ENCODE data around the gene IL36G. TPM values are rescaled to one million over a fixed set of nuclear protein-coding genes. Genes with fewer than 3 reads are reported as not detected.

Gene IL36G
- total and polyA plus RNA-seq, 11 donors, result not detected

GRCh38 chr2:112995346-112995920 is 17.6 kb downstream of the IL36G start:
- no peaks in the 10 kb centered on the region for H3K4me1 ChIP-seq
- intact Hi-C loops (cut with DNase I), result no loop called here
- no peak overlapping the region for H3K27ac ChIP-seq
- H3K27me3 ChIP-seq, result no peaks in the 10 kb centered on the region
- no peak overlapping the region for H3K4me3 ChIP-seq
- no peaks in the 10 kb centered on the region for H3K36me3 ChIP-seq
- ATAC-seq, result no peak
- TF ChIP-seq, protein P1, sequence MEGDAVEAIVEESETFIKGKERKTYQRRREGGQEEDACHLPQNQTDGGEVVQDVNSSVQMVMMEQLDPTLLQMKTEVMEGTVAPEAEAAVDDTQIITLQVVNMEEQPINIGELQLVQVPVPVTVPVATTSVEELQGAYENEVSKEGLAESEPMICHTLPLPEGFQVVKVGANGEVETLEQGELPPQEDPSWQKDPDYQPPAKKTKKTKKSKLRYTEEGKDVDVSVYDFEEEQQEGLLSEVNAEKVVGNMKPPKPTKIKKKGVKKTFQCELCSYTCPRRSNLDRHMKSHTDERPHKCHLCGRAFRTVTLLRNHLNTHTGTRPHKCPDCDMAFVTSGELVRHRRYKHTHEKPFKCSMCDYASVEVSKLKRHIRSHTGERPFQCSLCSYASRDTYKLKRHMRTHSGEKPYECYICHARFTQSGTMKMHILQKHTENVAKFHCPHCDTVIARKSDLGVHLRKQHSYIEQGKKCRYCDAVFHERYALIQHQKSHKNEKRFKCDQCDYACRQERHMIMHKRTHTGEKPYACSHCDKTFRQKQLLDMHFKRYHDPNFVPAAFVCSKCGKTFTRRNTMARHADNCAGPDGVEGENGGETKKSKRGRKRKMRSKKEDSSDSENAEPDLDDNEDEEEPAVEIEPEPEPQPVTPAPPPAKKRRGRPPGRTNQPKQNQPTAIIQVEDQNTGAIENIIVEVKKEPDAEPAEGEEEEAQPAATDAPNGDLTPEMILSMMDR (IDR thresholded peaks at IDR 0.05), result no peak
- no peak for TF ChIP-seq POLR2A (IDR thresholded peaks at IDR 0.05)
- 87 to 91% (median 89%) methylated on average over 14 of the region's 14 CpGs for WGBS, 4 donors
- DNase-seq, result no peak
- peaks cover 0 to 37% (median 21%) of the 10 kb centered on the region in 12 donors for H3K9me3 ChIP-seq

DNA sequence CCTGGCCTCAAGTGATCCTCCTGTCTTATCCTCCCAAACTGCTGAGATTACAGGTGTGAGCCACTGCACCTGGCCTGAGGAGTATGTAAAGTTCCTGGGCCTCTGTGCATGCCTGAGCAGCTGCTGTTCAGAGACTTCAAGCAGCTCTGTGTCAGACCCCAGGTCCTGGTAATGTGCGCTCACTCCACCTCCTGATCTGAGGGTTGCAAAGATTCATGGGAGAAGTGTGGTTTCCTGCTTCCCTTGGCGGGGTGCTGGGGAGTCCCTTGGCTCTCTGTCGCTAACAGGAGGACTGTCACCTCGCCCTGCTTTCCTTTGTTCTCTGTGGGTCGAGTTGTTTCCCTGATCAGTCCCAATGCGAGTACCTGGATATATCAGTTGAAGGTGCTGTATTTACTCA is 18.8 kb downstream of the IL36G start:
- intact Hi-C loops (cut with DNase I), result no loop called here
- H3K4me3 ChIP-seq, result no peak overlapping the region
- no peaks in the 10 kb centered on the region for H3K4me1 ChIP-seq
- no peak for ATAC-seq
- no peaks in the 10 kb centered on the region for H3K27me3 ChIP-seq
- no peak for DNase-seq
- H3K27ac ChIP-seq, result no peak overlapping the region
- WGBS, 4 donors, result 62 to 65% (median 62%) methylated on average over 6 of the region's 6 CpGs
- H3K36me3 ChIP-seq, result no peaks in the 10 kb centered on the region
- peaks cover 0 to 43% (median 23%) of the 10 kb centered on the region in 12 donors for H3K9me3 ChIP-seq
- TF ChIP-seq, protein P1 (IDR thresholded peaks at IDR 0.05), result no peak
- TF ChIP-seq POLR2A (IDR thresholded peaks at IDR 0.05), result no peak

DNA sequence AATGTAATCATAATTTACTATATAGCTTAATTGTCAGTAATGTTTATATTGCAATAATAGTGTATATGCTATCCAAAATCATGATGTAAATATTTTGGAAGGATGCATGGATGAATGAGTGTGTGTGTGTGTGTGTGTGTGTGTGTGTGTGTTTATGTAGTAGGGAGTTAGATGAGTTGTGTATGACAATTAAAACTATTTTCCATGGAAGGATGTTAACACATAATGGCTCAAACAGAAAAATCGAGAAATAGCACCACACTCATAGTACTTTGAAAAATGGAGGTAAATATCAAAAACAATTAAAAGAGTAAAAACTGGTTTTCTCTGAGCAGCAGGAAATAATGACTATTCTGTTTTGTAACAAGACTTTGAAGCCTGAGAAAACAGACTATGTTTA is 19.3 kb downstream of the IL36G start:
- 75 to 85% (median 78%) methylated on average over 1 of the region's 1 CpG for WGBS, 4 donors
- H3K4me3 ChIP-seq, result no peak overlapping the region
- no peak overlapping the region for H3K27ac ChIP-seq
- H3K27me3 ChIP-seq, result no peaks in the 10 kb centered on the region
- DNase-seq (no peak), ATAC-seq (no peak)
- TF ChIP-seq, protein P1 (IDR thresholded peaks at IDR 0.05), result no peak
- TF ChIP-seq POLR2A (IDR thresholded peaks at IDR 0.05), result no peak
- no peaks in the 10 kb centered on the region for H3K36me3 ChIP-seq
- intact Hi-C loops (cut with DNase I), result no loop called here
- H3K4me1 ChIP-seq, result no peaks in the 10 kb centered on the region
- H3K9me3 ChIP-seq, result peaks cover 0 to 40% (median 21%) of the 10 kb centered on the region in 12 donors

DNA sequence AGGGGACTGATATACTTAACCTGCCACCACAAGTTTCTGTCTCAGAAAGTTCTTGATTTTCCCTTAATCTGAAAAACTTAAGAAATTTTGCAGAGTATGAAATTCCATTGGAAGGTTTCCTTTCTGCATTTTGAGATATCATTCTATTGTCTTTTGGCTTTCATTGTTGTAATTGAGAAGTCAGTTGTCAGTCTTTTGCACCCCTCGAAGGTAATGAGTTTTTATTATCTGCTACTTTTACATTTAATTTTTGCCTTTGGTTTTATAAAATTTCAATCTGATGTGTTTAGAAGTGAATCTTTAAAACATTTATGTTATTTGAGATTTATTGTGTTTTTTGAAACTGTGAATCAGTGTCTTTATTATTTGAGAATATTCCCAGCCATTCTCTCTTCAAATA is 22.6 kb downstream of the IL36G start:
- no peaks in the 10 kb centered on the region for H3K4me1 ChIP-seq
- TF ChIP-seq POLR2A (IDR thresholded peaks at IDR 0.05), result no peak
- TF ChIP-seq, protein P1 (IDR thresholded peaks at IDR 0.05), result no peak
- ATAC-seq (no peak), DNase-seq (no peak)
- intact Hi-C loops (cut with DNase I), result no loop called here
- 45 to 78% (median 69%) methylated on average over 1 of the region's 1 CpG for WGBS, 4 donors
- no peak overlapping the region for H3K4me3 ChIP-seq
- no peaks in the 10 kb centered on the region for H3K27me3 ChIP-seq
- H3K9me3 ChIP-seq, result peaks cover 0 to 28% (median 11%) of the 10 kb centered on the region in 12 donors
- no peak overlapping the region for H3K27ac ChIP-seq
- H3K36me3 ChIP-seq, result no peaks in the 10 kb centered on the region
